NCI-H1930 (cell line): ENCODE measurements around the gene TIMM44.
"Not testable (repeated sequence)": the region's sequence is repeated elsewhere in the genome, so short reads cannot be mapped to it uniquely, and the experiment has no call there.

ENCODE experiments used
- DNase-seq, 2 experiments: peaks; one replicate each; lab custom pipeline; 2025; lab: John Stamatoyannopoulos, UW

The TIMM44 gene

DNA sequence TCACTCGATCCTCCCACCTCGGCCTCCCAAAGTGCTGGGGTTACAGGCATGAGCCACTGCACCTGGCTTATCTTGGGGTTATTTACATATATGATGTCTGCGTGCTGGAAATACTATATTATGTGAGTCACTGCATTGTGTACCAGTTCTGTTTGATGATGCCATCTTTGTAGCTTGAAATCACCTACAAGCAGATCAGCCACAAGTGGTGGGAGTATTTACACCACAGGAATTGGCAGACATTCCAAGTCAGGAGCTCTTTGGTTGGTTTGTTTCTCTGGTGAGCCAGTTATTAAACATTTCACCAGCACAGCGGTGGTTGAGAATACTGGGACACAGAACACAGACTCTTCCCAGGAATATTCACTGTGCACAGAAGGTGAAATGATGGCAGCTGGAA lies 4.5 kb upstream of the TIMM44 start:
- DNase-seq = no peak

DNA sequence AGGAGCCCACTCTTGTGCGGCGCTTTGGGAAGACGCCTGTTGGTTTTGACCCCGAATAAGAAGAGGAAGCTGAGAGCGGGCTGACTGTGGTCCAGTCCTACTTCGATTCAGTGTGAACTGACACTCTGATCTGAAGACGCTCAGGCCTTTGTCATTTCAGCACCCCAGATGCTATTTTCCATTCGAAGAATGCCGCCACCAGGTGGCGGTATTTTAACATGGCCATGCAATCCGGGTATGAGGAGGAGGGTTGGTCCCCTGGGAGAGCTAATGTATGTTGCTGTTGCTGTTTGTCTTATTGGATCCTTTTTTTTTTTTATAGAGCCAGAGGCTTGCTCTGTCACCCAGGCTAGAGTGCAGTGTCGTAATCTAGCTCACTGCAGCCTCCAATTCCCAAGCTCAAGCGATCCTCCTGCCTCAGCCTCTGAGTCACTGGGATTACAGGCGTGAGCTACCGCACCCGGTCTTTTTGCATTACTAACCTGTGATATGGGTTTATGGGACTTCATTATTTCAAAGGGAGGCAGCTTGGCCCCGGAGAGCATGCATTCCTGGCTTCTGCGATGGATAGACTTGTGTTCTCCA lies 803 bp upstream of the TIMM44 start:
- peak; percentile 76 to 83 for DNase-seq

DNA sequence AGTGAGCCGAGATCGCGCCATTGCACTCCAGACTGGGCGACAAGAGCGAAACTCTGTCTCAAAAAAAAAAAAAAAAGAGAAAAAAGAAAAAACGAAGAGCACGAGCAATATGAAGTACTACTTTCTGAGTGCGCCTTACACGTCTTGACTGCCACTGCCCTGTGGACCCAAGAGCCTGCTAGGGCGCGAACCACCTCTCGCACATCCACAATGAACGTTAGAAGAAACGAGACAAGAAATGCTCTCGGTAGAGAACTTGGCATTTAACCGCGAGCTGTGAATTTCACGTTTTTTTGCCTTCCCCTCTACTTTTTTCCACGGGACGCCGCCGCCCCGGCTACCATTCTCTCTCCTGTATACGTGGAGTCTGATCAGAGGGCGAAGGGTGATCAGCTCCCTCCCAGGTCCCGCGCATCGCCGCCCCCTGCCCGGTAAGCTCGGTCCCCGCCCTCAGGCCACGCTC lies 454 bp downstream of the TIMM44 start:
- no peak for DNase-seq

DNA sequence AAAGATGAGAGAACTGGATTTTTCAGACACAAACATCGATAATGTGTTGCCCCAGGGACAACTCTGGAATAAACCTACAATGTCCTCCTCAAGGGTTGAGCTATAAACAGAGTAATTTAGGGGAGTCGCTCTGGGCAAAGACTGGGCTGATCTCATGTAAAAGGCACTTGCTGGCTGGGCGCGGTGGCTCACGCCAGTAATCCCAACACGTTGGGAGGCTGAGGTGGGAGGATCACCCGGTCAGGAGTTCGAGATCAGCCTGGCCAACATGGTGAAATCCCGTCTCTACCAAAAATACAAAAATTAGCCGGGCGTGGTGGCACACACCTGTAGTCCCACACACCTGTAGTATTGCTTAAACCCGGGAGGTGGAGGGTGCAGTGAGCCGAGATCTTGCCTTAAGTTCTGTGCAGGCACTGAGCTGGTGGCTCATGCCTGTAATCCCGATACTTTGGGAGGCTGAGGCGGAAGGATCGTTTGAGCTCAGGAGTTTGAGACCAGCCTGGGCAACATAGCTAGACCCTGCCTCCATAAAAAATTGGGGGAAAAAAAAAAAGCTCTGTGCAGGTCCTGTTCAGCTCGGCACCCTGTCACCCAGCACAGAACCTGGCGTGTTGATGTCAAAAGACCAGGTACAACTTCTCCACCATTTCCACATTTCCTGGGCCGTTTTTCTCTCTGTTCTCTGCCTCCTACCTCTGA lies 1.4 kb downstream of the TIMM44 start:
- DNase-seq = no peak

DNA sequence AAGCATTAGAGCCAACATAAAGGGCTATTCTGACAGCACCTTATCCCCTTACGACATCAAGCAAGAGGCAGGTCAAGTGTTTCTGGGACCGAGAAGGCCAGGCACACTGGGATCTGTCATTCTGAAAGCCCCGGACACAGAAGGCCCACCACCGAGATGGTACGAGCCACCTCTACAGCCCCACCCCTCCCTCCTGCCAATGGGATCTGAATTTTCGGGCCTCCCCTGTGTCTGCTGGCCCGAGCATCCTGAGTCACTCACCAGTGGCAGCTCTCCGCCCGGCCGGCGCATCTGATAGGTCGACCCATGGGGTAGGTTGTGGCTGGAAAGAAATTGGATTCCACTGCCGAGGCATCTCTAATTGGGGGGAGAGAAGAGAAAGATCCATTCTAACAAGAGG lies 2.6 kb downstream of the TIMM44 start:
- no peak for DNase-seq

DNA sequence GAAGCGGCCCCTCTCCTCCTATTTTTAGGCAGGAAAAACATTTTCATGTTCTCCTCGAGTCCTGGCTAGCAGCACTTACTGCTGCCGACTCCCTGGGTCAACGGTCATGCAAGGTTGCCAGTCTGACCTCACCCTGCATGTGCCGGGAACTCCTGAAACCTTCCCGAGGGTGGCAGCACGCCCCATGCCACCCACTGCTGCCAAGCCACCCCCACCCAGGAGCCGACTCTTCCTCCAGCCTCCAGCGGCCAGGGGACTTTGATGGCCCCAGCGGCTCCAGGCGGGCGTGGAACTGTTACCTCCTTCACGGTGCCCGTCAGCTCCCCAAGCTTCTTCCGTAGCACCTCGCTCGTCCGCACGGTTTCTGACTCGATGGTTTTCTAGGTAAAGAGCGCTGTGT lies 8.7 kb downstream of the TIMM44 start:
- no peak for DNase-seq

DNA sequence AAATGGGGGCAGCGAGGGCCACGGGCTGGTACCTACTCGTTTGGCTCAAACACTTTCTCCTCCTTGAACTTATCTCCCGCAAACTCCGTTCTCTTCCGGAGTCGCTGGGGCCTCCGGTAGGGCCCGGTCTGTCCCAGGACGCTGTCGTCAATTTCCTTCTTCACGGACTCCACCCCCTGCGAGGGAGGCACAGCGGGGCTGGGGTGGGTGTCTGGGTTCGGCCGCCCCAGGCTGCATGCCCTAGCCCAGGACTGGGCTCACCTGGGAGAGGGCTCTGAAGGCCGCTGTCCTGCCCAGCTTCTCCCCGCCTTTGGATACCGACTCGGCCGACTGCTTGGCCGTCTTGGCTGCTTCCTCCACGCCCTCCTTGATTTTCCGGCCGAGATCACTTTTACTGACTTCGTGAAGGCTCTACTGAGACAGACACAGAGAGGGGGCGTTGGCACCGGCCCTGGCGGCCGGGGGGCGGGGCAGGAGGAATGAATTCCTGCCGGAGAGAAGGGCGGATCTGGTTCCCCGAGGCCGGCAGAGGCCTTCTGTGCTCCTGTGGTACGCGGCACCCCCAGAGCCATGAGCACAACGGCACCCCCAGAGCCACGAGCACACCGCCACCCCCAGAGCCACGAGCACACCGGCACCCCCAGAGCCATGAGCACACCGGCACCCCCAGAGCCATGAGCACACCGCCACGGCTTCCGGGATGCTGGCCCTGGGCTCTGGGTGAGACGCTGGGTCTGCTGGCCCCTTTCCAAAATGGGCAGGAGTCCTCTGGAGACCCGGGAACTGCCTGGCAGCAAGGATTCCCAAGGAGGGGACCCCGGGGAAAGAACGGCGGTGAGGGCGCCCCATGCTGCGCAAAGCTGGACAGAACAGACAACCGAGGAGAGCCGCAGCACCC lies 9.4 kb downstream of the TIMM44 start:
- no peak for DNase-seq

DNA sequence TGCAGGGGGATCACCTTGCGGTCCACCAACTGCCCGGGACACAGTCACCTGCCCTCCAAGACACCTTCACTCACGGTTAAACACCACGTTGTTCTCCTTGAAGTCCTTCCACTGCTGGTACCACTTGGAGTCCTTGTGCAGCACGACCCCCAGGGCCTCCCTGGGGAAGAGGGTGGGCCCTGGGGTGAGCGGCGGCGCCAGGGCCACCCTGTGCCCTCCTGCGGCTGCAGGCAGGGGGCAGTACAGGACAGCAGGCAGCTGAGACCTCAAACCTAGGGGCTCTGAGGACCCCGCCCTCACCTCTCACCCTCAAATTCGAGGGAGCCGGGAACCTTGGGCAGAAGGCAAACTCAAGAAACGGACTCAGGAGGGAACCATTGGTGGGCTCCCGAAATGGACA lies 10.1 kb downstream of the TIMM44 start:
- DNase-seq = no peak

DNA sequence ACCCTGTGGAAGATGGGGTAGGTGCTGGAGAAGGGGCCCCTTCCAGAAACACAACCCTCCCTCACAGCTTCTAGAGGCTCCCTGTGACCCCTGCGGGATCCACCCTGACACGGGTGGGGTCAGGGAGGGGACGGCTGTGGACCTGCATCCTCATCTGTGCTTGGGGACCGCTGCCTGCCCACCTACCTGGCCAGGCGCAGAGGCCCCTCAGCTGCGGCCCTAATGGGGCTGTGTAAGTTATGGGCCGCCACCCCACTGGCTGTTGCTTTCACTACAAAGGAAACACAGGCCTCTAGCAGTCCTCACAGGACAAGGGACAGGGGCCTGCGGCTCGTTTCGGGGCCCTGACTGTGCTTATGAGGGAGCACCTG lies 10.6 kb downstream of the TIMM44 start:
- DNase-seq = no peak

DNA sequence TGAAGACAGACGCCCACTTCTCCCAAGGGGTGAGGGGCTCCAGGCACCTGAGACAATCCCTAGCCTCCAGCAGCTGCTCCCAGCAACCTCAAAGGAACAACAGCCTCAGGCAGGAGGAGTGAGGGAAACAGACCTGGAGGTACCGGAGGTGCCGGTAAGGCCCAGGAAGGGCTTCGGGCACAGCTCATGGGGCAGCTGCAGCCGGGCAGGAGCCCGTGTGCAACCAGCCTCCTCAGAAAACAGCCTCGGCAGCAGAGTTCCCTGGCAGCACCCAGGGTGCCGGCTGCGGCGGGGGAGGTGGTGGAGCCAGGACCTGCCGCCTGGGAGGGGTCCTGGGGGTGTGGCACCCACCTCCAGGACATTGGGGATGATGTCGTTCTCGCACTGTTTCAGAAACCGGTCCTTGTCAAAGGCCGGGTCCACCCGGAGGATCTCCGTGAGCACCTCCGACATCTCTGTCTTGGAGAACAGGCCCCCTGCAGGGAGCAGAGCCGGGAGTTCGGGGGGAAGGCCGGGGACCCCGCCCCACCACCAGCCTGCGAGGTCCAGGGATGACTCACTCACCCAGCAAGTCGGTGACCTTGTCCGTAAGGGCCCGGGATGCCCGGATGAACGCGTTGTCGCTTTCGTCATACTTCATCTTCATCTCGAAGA lies 11.1 kb downstream of the TIMM44 start:
- DNase-seq = no peak

DNA sequence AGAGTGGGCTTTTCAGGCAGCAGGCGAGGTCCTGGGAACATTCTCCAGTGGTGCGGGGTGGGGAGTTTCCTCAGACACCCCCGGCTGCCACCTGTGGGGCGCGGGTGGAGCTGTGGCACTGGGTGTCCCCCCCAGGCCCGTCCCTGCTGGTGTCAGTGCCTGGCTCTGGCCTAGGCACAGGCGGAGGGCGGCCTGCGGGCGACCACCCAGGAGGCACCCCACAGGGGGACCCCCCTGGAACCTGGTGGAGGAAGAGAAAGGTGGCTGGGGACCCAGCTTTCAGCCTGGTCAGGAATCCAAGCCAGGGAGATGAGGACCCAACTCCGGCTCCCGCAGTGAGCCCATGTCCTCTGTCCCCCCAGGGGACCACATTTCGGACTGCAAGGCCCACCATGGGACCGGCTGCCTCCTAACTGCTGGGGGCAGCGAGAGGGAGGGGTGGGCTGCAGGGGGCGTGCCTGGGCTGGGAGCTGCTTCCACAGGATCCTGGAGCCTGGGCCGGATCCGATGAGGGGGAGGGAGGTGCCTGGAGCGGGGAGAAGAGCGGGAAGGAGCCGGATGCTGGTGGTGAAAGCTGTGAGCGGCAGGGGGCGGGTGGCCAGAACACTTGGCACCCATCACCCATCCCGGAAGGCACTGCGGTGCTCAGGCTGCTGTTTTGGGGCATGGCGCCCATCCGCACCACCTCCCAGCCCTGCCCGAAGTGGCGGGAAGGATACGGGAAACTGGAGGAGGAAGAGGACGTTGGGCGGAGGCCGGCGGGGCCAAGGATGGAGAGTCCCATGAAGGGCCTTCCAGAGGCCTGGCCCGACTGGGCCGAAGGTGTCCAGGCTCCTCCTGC lies 12.0 kb downstream of the TIMM44 start:
- no peak for DNase-seq

DNA sequence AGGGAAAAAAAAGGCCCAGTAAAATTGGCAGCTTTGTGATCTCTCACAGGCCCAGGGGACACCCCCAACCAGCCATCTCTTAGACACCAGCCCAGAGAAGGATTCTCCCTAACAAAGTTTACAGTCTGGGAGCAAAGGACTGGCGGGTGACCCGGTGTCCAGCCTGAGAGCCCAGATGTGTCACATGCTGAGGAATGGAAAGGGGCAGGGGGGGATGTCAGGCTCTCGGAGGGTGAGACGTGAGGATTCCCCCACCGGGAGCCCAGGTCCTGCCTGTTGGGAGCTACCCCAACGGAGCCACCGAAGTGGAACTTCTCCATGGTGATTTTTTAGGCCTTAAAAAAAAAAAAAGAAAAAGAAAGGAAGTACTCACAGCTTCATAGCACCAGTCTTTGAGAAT lies 12.7 kb downstream of the TIMM44 start:
- no peak for DNase-seq

DNA sequence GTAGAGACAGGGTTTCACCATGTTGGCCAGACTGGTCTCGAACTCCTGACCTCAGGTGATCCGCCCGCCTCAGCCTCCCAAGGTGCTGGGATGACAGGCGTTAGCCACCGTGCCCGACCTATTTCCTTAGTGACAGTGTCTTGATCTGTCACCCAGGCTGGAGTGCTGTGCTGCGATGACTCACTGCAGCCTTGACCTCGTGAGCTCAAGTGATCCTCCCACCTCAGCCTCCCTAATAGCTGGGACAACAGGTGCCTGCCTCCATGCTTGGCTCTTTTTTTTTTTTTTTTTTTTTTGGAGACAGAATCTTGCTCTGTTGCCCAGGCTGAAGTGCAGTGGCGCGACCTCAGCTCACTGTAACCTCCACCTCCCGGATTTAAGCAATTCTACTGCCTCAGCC lies 13.4 kb downstream of the TIMM44 start:
- DNase-seq = not testable (repeated sequence)

DNA sequence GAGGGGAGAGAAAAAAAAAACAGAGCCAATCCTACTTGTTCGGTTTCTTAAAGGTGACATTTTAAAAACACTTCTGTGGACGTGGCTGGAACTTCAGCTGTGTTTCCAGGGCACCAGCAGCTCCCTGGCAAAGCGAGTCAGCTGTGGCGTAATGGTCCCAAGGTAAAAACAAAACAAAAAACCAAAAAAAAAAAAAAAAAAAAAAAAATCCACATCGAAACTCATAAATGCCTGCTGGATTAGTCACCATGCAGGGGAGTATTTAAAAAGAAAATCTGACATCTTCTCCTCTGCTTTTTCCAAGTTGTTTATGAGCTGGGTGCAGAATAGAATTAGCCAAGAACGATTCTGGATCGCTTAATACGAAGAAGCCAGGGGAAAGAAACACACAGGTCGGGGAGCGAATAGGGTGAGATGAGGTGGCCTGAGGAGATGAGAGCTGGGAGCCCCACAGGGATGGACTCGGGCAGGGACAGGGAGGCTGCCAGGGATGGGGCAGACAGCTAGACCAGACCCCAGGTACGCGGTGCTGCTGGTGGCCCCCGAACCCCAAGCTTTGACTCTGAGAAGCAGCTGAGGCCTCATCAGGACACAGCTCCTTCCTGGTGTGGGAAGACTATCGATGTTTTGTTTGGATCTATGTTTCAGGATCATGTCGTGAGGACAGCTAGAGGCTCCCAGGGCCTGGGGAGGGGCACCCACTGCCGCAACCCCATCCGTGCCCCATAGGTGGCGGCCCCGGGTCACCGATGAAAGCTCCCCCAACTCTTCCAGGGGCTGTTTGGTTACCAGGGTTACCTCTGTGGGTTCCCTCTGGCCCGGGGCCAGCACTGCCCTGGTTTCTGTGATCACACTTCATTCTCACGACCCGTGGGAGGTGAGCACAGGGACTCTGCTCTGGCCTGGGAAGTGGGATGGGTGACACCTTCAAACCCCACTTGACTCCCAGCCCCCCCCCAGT lies 14.4 kb downstream of the TIMM44 start:
- no peak for DNase-seq

DNA sequence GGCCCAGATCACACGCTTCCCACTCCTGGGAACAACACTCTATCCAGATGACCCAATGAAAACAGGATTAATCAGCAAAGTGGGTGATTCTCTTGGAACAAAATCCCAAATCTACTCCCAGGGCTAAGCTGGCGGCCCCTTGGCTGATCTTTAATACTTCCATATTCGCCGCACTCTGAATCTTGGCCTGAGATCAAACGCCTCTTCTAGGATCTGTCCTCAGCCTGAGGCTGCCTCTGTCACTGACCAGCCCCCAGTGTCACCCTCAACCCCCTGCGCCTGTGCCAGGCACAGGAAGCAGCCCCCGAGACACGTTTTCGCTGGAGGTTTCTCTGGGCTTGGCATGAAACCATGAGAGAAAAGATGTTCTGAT lies 15.1 kb downstream of the TIMM44 start:
- DNase-seq = no peak

DNA sequence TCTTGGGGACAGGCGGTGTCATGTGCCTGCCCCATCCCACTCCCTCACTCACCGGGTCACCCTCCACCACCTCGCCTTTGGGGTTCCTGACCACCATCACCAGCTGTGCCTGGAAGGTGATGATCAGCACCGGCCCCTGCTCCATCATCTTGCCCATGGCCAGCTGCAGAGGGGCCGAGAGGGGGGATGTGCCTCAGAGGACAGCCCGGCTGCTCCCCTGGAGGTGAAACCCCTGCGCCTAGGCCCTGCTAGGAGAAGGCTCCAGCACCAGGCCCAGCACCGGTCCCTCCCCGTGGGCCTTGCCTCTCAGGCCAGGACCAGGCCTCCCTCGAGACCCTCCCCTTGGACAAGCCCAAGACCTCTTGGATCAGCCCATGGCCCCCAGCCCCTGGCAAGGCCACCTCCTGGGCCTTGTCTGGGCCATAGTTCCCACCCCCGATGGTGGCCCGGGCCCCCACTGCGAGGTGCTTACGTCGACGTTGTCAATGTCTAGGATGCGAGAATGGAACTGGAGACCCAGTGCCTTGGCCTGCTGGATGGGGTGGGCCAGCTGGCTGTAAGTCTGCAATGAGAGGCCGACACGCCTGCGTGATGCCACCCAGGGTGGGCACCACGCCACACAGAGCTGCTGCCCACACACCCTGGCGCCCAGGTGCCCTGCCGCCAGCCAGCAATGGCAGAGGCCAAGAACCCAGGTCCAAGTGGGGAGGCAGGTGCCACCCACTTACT lies 15.7 kb downstream of the TIMM44 start:
- no peak for DNase-seq

DNA sequence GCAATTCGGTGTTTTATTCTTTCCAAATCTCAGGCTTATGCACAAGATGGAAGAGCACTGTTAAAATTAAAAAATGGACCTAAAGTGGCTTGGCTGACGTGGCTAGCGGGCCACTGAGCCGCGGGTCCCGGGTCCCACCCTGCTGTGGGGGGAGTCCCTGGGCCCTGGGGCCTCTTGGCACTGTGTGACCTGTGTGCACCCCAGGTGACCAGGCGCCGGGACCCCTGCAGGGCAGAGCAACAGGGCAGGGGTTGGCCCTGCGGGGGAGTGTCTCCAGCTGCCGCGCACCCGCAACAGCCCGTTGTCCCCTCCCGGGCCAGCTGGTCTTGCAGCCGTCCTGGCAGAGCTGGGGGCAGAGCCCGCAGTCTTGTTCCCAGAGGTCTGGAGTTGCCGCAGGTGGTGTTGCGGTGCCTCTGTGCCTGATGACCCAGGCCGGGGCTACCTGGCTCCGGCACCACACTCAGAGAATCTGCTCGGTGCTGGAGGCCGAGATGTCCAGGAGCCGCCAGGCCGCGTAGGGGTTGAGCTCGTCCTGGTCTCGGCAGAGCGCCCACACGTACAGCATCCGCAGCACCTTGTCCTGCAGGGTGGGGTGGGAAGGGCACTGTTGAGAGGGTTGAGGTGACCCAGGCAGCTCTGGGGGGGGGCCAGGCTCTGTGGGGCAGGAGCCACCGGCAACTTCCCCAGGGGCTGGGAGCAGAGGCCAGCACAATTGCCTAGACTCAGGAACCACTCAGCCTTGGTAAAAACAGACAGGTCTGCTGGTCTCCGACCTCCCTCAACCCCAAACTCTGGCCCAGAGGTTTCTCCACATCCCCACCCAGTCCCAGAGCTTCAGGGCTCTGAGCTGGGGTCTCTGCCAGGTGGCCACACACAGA lies 16.5 kb downstream of the TIMM44 start:
- no peak for DNase-seq

DNA sequence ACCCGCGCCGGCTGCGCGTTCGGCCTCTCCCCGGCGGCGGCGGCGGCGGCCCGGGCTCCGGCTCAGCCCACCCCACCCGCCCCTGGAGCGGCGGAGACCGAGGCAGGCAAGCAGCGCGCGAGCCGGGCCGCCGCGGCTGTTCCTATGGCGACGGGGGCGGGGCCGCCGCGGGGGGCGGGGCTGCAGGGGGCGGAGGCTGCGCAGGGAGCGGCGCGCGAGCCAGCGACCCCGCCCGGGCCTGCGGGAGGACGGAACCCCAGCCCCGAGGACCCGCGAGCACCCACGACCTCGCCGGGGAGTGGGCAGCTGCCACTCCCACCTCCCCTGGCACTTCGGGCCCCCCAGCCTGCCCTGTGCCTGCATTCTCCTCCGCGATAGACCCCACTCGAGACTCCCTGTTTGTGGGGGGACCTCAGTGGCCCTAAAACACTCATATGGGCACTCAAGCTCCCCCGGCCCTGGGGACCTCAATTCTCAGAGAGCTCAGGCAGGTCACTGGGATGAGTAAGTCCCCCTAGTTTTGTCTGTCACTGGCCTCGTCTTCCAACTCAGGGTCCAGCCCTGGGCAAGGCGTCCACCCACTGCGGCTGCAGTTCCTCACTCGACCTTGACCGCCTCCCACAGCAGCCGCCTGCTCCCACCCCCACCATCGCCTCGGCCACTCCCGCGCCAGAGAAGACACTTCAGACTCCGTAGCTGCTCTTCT lies 17.3 kb downstream of the TIMM44 start, which contains the start of gene CTXN1:
CTXN1 (minus strand) TSS at position 115 of the 706 bp plus-strand sequence. CDS start 597 bp downstream, outside the sequence.
- peak in 1 of 2 experiments; percentile 46 for DNase-seq
